PFSK-1 (cell line): ENCODE data around the gene SYCP2.

Experiments used
- FOXP2 ChIP-seq: optimal IDR thresholded peaks from 2 replicates; pipeline ENCODE3; 2011; ENCODE audit warnings: borderline replicate concordance, control low read depth, inconsistent platforms; ENCODE audit not compliant: insufficient read depth; ENCODE audit errors: extremely low read length, extremely low read depth
- POLR2AphosphoS5 ChIP-seq: IDR thresholded peaks from 2 replicates; pipeline ENCODE4 v1.6.1; 2012; ENCODE audit warnings: low read depth, mild to moderate bottlenecking, control low read depth, low read length, moderate library complexity
- REST ChIP-seq, 2 experiments: IDR thresholded peaks; 2 replicates each; pipeline versions ENCODE4 v1.6.1 to v1.8.0; 2011 to 2012; ENCODE audit warnings: low read depth in 2 of 2, low read length in 2 of 2, control low read depth in 1 of 2, inconsistent platforms in 1 of 2, mild to moderate bottlenecking in 1 of 2, moderate library complexity in 1 of 2; ENCODE audit not compliant: insufficient read depth in 1 of 2
- SIN3A ChIP-seq: IDR thresholded peaks from 2 replicates; pipeline ENCODE4 v1.6.1; 2012; ENCODE audit warnings: mild to moderate bottlenecking, low read length, moderate library complexity, borderline replicate concordance; ENCODE audit not compliant: insufficient read depth
- TAF1 ChIP-seq: IDR thresholded peaks from 2 replicates; pipeline ENCODE4 v1.6.1; 2012; ENCODE audit warnings: low read length, control low read depth, borderline replicate concordance; ENCODE audit not compliant: insufficient read depth

DNA sequence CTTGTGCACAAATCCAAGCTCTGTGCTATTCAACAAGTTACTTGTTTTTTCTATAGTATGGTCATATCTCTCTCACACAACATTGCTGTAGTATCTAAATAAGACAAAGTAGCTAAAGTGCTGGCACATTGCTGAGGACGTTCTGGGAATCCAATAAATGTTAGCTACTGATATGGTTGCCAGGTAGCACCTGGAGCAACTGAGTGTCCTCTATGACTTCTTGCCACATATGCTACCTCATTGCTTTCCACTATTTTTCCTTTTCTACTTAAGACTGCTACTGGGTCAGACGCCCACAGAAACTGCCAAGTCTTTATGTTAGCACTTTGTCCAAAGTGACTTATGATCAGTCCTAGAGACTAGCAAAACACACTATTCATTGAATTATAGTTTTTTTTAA, 85.3 kb downstream of the SYCP2 start:
- TF ChIP-seq FOXP2: no peak
- no peak for TF ChIP-seq POLR2AphosphoS5
- no peak for TF ChIP-seq TAF1
- TF ChIP-seq SIN3A: no peak
- TF ChIP-seq REST (IDR thresholded peaks at IDR 0.05; ENCODE audit: insufficient read depth in 1 of 2, low read depth in 2 of 2, low read length in 2 of 2): no peak
